MM.1S (cell line): ENCODE measurements around the gene ALG11.

Source experiments
- EZH2 ChIP-seq: fragments of 300-600 bp; sonication (generic); optimal IDR thresholded peaks from 2 replicates; pipeline ENCODE3; 2017; ENCODE audit warnings: low read depth, mild to moderate bottlenecking, antibody characterized with exemption, low read length, mixed read lengths
- EZH2phosphoT487 ChIP-seq: fragments of 300-600 bp; sonication (generic); IDR thresholded peaks from 2 replicates; pipeline ENCODE4 v1.6.1; 2018; ENCODE audit warnings: antibody characterized with exemption, low read length
- TF ChIP-seq, protein P1 (sequence below): fragments of 300-600 bp; sonication (generic); IDR thresholded peaks from 2 replicates; pipeline ENCODE4 v1.5.1; 2016; ENCODE audit warnings: antibody characterized with exemption, low read length, mixed read lengths

DNA sequence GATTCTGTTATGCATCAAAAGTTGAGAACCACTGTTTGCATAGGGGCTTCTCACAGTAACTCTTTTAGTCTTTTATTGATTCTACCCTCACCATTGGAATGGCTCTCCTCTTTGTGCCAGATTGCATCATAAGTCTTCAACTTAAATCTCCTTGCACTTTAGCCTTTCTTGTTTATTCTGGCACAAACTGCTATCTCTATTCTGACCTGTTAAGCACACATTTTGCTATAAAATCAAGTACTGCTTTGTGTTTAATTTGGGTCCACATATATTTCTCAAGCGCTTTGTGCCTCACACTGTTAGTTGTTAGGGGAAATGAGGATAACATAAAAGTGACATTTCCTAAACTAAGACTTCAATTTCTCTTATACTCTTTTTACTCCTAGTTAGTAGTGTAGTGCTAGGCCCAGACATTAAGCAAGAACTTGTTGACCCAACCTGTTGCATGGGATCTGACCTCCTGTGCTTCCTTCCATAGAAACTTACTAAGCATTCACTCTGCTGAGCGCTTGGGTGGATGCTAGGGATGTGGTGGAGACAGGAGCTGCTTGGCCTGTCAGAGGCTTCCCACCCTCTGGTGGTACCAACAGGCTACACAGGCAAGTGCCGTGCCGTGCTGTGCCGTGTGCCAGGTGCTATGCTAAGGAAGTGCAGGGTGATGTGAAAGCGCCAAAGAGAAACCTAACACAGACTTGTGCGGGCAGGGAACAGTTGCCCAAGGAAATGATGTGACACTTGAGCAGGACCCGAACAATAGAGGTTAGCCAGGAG, 13.5 kb downstream of the ALG11 start:
- no peak for TF ChIP-seq EZH2phosphoT487
- no peak for TF ChIP-seq EZH2
- TF ChIP-seq, protein P1, sequence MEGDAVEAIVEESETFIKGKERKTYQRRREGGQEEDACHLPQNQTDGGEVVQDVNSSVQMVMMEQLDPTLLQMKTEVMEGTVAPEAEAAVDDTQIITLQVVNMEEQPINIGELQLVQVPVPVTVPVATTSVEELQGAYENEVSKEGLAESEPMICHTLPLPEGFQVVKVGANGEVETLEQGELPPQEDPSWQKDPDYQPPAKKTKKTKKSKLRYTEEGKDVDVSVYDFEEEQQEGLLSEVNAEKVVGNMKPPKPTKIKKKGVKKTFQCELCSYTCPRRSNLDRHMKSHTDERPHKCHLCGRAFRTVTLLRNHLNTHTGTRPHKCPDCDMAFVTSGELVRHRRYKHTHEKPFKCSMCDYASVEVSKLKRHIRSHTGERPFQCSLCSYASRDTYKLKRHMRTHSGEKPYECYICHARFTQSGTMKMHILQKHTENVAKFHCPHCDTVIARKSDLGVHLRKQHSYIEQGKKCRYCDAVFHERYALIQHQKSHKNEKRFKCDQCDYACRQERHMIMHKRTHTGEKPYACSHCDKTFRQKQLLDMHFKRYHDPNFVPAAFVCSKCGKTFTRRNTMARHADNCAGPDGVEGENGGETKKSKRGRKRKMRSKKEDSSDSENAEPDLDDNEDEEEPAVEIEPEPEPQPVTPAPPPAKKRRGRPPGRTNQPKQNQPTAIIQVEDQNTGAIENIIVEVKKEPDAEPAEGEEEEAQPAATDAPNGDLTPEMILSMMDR, result no peak
